NCI-H1417 (cell line): ENCODE measurements around the gene CRYBB1.
"Not testable (repeated sequence)": the region's sequence is repeated elsewhere in the genome, so short reads cannot be mapped to it uniquely, and the experiment has no call there.

ENCODE experiments used
- DNase-seq, 3 experiments: peaks; one replicate each; lab custom pipeline; 2025; lab: John Stamatoyannopoulos, UW

CRYBB1 gene

DNA sequence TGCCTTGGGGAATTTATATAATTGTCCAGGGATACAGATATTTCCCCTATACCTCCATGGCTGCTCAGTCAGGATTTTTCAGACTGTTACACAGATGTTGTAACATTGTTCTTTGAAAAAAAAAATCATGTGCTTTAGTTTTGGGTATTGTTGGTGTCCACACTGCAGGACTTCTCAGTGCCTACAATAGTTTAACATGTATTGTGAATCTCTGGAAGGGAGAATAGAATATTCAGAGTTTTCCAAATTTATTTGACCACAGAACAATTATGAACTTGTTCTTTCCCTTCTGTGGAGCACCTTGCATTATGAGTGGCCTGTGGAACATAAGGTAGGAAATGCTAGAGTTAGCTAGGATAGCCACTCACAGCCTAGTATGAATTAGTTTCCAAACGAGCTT is 18.5 kb upstream of the CRYBB1 start:
- no peak for DNase-seq

DNA sequence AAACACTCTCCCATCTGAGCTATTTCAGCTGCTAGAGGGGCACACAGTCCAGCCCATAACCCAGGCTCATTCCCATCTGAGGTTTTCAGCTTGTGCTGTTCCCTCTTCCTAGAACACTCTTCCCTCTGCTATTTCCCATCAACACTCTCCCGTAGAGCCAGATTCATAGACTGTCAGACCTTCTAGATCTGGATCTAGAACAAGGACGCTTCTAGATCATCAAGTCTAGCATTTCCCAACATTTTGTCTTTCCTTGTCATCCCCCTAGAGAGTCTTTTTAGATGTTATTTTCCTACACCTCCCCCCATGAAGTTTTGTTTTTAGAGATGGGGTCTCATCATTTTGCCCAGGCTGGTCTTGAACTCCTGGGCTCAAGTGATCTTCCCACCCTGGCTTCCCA is 17.3 kb upstream of the CRYBB1 start:
- no peak for DNase-seq

DNA sequence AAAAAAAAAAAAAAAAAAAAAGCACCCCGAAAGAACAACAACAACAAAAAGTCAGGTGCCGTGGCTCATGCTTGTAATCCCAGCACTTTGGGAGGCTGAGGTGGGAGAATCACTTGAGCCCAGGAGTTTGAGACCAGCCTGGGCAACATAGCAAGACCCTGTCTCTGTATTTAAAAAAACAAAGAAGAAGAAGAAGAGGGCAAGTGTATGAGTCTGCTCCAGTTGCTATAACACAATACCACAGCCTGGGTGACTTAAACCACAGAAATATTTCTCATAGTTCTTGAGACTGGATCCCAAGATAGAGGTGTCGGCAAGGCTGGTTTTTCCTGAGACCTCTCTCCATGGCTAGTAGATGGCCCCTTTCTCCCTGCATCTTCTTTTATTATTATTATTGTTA is 16.4 kb upstream of the CRYBB1 start:
- DNase-seq, result no peak

DNA sequence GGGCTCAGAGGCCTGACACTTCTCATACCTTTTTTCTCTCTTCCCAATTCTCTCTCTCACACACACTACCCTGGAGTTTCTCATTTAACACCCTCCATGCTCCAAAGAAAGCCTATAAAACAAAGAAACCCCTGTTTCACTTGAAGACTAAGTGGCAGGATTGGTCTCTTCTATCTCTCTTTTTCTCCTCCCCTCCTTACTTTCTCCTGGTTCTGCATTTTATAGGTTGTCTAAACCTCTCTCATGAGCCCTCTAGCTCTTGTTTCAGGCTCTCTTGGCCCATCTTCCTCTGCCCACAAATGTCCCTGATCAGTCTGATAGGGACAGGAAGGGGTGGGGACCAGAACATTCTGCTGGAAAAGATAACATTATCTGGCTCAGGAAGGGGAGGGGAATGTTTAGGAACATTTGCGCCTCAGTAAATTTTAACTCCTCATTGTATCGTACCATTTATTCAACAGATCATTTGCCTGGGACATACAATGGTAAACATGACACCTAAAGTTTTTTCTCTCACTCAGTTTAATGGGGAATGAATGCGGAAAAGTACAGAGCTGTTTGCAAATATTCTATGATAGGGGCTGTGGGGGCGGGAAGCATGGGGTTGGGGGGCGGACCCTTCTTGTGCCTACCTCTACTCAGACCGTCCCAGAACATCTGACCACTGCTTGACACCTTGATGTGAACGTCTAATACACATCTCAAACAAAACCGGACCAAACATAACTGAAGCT is 14.8 kb upstream of the CRYBB1 start:
- DNase-seq, result no peak

DNA sequence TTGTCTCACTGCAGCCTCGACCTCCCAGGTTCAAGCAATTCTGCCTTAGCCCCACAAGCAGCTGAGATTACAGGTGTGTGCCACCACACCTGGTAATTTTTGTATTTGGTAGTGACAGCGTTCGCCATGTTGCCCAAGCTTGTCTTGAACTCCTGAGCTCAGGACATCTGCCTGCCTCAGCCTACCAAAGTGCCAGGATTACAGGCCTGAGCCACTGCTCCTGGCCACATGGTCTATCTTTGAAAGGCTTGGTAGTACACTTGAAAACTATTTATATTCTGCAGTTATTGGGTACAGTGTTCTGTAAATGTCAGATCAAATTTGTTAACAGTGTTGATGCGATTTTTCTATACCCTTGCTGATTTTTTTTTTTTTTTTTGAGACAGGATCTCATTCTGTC is 13.5 kb upstream of the CRYBB1 start:
- DNase-seq, result no peak

DNA sequence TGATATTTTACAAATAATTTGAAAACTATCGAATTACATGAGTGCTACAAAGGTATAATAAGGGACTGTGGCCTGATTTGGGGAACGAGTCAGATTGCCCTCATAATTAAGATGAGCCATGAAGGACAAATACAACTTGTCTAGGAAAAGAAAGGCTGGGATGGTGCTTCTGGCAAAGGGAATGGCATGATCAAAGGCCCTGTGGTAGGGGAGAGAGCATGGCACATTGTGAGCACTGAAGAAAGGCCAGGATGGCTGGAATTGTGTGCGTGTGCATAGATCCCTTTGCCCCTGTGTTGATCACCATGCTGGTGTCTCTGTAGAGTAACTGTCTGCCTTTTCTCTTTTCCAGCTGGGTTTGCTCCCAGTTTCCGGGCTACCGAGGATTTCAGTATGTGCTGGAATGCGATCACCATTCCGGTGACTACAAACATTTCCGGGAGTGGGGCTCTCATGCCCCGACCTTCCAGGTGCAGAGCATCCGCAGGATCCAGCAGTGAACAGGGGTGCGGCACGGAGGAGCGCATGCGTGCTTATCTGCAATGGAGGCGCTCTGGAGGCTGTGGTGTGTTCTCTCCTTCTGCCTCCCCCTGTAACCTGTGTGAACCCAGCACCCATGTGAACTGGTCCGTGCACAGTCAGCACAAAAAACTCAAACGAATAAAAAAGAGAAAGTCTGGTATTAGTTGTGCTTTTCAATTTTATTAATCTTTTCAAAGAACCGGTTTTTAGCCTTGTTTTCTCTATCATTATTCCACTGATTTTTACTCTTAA is 12.3 kb upstream of the CRYBB1 start:
- DNase-seq, result no peak

DNA sequence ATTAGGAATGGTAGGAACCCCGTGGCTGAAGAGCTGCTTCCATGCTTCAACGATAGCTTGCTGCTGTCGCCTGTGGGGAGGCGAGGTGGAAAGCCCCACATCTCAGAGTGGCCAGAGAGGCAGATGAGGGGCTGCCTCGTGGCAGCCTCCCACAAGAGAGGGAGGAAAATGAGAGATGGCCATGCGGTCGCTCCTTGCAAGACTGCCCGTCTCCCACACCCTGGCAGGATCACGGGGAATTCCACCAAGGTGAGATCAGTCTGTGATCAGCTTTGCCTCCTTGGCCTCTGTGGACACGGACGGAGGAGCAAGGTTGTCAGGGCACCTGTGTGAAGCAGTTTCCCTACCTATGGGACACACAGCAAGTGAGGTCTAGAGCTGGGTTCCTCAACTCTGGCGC is 7.0 kb upstream of the CRYBB1 start:
- no peak for DNase-seq

DNA sequence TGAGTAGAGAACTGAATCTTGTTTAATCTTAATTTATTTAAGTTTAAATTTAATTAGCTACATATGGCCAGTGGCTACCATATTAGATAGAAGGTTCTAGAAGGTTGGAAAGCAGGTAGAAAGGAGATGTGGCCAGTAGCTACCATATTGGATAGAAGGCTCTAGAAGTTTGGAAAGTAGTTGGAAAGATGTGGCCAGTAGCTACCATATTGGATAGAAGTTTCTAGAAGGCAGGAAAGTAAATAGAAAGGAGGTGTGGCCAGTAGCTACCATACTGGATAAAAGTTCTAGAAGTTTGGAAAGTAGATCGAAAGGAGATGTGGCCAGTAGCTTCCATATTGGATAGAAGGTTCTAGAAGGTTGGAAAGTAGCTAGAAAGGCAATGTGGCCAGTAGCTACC is 6.2 kb upstream of the CRYBB1 start:
- DNase-seq, result no peak

DNA sequence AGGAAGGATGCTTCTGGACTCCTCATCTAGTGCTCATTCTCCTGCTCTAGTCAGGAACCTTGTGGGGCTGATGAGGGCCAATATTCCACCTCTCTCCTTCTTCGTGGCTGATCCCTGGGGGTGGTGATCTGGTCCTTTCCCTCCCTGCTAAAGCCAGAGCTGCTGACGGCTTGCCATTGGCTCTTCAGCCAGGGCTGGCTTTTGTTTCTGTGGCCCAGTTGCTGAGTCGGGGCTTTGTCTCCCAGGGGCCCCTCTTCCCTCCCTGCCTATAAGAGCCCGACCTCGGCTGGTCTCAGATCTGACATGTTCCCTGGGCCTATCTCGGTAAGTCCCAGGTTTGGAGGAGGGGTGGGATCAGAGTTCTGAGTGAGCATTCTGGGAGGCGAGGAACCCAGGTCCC is 3.8 kb upstream of the CRYBB1 start, which contains the start of gene CRYBA4:
Gene CRYBA4, plus strand, starts transcription at position 301 of the 400 bp plus-strand sequence. CDS start 634 bp downstream, outside the sequence.
- DNase-seq, result no peak

DNA sequence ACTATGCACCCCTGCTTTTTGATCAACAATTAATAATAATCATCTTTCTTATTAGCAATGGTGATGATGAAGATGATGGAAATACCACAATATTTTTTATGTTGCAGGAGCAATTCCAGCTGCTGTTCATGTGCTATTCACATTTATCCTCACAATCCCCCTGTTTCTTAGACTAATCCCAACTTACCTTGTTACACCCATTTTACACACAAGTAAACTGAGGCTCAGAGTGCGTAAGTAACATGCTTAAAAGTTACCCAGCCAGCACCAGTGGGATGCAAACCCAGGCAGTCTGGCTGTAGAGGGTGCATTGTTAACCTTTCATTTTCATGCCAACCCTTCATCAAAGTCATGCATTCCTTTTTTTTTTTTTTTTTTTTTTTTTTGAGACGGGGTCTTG is 2.4 kb upstream of the CRYBB1 start:
- no peak for DNase-seq

DNA sequence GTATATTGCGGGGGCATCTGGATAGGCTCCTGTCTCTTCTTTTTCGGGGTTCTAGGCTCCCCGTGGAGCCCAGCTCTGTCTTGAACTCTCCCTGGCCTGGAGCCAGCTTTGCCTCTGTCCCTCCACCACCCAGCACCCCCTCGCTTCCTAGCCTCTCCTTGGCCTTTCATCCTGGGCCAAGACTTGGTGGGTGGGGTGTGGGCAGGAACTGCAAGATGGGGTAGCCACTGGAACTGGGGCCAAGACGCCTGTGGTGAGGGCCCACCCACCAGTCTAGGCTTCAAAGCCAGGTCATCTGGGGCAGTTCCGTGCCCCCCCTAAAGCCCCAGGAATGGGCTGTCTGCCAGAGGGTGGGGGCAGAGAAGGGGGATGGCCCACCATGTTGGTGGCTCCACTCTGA is 1.7 kb upstream of the CRYBB1 start:
- no peak for DNase-seq

DNA sequence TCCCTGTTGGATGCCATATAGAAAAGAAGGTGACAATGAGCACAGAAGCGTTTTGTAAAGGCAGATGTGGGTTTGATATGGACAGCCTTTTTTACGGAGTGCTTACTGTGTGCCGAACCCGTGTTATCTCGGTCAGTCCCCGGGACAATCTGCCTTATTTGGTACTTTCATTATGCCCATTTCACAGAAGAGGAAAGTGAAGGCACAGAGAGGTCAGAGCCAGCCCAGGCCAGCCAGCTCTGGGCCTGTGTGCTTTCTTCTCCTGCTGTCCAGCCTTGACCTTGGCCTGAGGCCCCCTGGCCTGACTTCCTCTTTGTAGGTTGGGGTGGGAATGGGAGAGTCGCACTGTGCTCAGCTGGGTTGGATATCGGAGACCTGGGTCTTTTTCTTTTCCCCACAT is 628 bp upstream of the CRYBB1 start:
- no peak for DNase-seq

DNA sequence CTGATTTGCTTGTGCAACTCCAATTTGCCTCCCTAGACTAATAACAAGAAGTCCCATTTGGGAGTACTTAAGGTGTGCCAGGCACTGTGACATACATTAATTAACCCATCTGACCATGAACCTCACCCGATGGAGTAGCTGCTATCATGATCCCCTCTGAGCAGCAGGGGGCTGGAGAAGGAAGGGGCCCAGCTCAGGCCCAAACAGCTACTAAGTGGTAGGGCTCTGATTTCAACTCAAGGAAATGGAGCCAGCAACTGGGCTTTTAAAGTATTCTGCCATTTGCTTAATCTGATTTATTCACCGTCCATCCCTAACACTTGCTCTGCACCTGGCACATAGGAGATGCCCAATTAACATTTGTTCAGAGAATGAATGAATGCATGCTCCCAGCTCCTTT is 1.2 kb downstream of the CRYBB1 start:
- no peak for DNase-seq

DNA sequence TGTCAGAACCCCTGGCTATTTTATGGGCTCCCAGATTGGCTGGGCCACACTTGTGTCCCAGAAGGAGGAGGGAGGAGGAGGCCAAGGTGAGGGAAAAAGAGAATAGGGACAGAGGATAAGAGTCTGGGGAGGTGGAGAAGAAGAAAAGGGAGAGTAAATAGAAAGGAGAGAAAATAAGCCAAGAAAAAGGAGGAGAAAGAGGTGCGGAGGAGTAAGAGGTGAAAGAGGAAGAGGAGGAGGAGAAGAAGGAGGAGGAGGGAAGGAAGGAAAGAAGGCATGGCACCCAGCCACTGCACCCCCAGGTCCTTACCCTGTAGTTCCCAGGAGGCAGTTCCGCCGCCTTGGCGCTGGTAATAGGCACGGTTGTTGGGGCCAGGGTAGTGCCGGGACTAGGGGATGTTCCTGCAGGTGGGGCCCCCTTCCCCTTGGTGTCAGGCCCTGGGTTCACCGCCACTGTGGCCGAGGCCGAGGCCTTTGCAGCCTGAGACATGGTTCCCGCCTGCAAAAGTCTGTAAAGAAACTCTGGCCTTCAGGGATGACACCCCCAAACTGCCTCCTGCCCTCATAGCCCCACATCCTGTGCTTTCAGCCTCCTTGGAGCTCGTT is 1.9 kb downstream of the CRYBB1 start:
- no peak for DNase-seq

DNA sequence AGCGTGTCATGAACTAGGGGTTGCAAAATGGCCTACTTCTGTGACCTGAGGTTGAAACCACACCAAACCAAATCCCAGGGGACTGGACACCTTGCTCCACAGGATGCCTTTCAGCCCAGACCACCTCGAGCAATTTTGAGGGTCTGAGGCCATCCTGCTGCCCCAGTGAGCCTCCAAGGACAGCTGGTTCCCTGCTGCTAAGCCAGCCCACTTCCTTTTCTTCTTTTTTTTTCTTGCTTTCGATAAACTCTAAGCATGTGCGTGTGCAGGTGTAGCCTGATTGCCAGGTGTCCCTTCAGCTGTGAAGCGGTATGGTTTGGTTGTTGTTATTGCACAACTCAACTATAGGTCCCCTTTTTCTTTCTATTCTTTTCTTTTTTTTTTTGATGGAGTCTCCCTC is 2.7 kb downstream of the CRYBB1 start:
- no peak for DNase-seq

DNA sequence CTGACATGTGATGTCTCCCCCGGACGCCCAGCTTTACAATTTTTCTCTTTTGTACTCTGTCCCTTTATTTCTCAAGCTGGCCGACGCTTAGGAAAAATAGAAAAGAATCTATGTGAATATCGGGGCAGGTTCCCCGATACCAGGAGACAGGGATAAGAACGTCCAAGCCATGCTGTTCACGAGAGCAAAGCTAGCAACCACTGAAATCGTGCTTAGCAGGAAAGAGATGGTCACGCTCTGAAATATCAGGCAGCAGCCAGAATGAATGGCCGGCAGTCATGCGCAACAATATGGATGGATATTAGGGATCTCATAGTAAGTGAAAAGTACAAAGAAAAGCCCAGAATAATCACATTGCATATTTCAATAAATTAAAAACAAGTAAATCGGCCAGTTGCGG is 3.5 kb downstream of the CRYBB1 start:
- DNase-seq, result no peak

DNA sequence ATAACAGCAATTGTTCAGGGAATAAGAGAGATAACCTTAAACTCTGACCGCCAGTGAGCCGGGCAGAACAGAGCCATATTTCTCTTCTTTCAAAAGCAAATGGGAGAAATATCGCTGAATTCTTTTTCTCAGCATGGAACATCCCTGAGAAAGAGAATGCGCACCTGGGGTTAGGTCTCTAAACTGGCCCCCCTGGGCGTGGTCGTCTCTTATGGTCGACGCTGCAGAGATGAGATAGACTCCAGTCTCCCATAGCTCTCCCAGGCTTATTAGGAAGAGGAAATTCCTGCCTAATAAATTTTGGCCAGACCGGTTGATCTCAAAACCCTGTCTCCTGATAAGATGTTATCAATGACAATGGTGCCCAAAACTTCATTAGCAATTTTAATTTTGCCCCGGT is 4.1 kb downstream of the CRYBB1 start:
- not testable (repeated sequence) for DNase-seq

DNA sequence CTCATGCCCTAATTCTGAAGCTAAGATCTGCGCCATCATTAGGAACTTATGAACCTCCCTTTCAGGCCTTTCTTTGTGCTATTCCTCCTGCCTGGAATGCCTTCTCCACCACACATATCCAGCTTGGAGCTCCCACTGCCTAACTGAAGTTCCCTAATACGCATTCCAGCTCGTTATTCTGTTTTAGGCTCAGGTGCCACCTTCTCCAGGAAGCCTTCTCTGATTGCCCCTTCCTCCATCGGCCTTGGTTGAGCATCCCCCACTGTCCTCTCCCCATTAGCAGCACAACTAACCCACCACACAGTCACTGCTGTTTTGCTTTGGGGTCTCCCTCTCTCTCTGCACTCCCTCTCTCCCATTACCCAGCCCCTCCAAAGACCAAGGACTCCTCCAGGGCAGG is 5.2 kb downstream of the CRYBB1 start:
- no peak for DNase-seq

DNA sequence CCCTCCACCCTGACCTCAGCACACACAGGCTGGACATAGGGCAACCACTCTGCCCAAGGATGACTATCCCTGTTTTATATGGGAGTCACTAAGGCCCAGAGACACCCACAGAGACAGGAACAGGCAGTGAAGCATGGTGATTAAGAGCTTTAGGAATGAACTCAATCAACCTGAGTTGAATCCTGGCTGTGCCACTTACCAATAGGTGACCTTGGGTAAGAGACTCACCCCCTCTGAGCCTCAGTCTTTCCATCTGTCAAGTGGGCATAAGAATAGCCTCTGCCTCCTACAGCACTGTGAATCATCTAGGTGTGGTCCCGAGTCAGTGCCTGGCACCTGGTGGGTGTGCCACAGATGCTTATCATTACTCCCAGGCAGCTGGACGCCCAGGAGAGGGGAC is 6.8 kb downstream of the CRYBB1 start:
- DNase-seq, result no peak

DNA sequence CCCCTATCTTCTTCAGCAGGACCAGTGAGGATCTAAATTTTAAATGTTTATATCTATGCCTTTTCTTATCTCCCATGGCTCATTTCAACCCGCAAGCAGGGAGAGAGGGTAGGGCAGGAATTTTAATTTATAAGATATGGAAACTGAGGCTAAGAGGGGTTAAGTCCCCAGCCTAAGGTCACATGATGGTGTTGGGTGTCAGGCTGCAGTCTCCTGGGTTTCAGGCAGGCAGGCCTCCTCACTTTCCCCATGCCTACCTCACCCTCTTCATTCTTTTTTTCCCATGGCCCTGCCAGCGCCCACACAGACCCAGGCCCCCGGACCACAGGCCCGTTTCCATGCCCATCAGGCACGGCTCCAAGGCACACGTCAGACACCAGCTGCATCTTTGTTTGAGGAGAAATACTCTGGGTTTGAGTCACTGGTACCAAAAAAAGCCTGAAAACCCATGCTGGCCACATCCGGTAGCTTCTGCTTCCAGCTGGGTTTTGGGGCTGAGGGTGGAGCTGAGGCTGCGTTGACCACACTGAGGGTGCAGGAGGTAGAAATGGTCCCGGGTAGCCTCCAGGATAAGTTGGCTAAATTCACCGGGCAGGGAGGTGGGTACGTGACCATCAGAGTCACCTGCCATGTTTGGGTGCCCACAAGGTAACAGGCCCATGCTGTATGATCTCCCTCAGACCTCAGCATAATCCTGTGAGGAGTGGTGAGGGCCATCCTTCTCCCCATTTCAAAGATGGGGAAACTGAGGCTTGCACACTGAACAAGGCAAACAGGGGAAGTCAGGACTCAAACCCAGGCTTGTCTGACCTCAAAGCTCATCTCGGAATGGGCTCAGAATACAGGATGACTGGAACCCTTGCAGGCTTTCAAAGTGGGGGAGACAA is 7.5 kb downstream of the CRYBB1 start:
- no peak for DNase-seq

DNA sequence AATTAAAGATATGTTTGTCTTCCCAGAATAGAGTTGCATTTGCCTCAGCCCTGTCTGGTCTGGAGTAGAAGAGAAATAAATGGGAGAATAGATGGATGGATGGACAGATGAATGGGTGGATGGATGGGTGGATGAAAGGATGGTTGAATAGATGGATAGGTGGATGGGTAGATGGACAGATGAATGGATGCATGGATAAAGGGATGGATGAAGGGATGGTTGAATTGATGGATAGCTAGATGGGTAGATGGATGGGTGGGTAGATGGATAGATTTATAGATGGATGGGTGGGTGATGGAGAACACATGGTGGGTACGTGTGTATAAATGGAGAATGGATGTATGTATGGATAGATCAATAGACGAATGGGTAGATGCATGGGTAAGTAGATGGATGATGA is 8.5 kb downstream of the CRYBB1 start:
- DNase-seq, result no peak

DNA sequence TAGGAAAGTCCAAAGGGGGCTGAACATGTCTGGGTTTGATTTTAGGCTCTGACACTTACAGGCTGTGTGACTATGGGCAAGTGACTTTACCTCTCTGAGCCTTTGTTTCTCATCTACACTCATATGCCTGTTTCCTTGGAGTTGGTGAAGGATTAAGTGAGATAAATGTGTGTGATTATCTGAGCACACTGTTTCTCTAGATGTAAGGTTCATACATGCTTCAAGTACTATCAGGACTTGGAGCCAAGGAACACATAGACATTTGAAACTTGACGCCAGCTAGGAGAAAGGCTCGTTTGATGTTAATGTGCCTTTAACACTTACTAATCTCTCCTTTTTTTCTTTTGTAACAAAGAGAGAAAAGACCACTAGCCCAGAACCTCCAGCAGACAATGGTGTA is 9.7 kb downstream of the CRYBB1 start:
- no peak for DNase-seq
